NT2/D1 (cell line): Measurements from ENCODE around the gene ZDHHC7.

Source experiments
- YY1 ChIP-seq: IDR thresholded peaks from 2 replicates; pipeline ENCODE4 v1.6.1; 2011; ENCODE audit not compliant: insufficient read length, insufficient read depth
- ZNF274 ChIP-seq: IDR thresholded peaks from 2 replicates; pipeline ENCODE4 v1.6.1; 2011; ENCODE audit warnings: mild to moderate bottlenecking, low read depth, low read length

DNA sequence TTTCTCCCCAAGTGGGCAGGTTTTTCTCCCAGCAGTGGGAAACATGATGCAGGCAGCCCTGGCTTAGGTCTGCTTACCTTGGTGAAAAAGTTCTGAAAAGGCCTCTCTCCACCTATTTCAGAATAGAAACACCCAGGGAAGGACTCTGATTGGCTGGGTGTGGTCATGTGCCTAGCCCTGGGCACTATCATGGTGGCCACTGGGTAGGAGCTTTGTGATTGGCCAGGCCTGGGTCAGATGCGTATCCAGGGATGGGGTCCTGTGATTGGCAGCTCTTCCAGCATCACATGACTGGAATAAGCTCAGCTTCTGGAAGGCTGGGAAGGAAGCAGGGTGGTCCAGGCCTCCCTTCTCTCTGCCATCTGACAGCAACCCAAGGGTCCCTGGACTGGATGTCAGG is 53.5 kb downstream of the ZDHHC7 start:
- TF ChIP-seq ZNF274 (no peak), YY1 (no peak)
